Activated T-cell treated with anti-CD3 and anti-CD28 coated beads, Interleukin-2, amount 50 U/mL, for 72 hours (primary cell): ENCODE data around the gene ZIC2. TPM values are rescaled to one million over a fixed set of nuclear protein-coding genes. Genes with fewer than 3 reads are reported as not detected.
A peak's percentile ranks its signal among the peaks of the same experiment; 100 is the strongest.

ENCODE experiments used
- ATAC-seq, 2 donors: fragments of 150-1000 bp; cut with Tn5 transposase; replicated peaks in 1 of 2; 2 replicates each; pipeline ENCODE4 v1.10.0; 2021; ENCODE audit warnings: moderate library complexity in 2 of 2, mild to moderate bottlenecking in 1 of 2
- DNase-seq, 2 donors: peaks; one replicate each; pipeline ENCODE4 v3.0.0; 2021 to 2022; ENCODE audit warnings: mixed read lengths in 1 of 2
- H3K27ac Mint-ChIP-seq: one replicate; pipeline ENCODE4 v1.8.0; 2022; ENCODE audit warnings: mild to moderate bottlenecking, moderate library complexity, mixed read lengths
- H3K27me3 Mint-ChIP-seq: one replicate; pipeline ENCODE4 v1.8.0; 2022; ENCODE audit warnings: low read depth, mixed read lengths
- H3K36me3 Mint-ChIP-seq, 2 donors: one replicate each; pipeline ENCODE4 v1.8.0; 2022; ENCODE audit warnings: mixed read lengths in 2 of 2, mild to moderate bottlenecking in 1 of 2; ENCODE audit not compliant: insufficient read depth in 2 of 2
- H3K4me1 Mint-ChIP-seq: one replicate; pipeline ENCODE4 v1.8.0; 2022; ENCODE audit warnings: low read depth, mixed read lengths
- H3K4me3 Mint-ChIP-seq, 2 donors: one replicate each; pipeline ENCODE4 v1.8.0; 2022; ENCODE audit warnings: mild to moderate bottlenecking in 2 of 2, mixed read lengths in 2 of 2, moderate library complexity in 2 of 2
- H3K9me3 Mint-ChIP-seq, 2 donors: one replicate each; pipeline ENCODE4 v1.8.0; 2022; ENCODE audit warnings: mixed read lengths in 2 of 2
- total RNA-seq, 2 donors: library from RNA; stranded (reverse); gene quantifications; one replicate each; pipeline ENCODE4 v1.2.3, GENCODE V29; 2022

The ZIC2 gene
- total RNA-seq, 2 donors from 2014 or later, result 0.25 TPM; not detected in 1

DNA sequence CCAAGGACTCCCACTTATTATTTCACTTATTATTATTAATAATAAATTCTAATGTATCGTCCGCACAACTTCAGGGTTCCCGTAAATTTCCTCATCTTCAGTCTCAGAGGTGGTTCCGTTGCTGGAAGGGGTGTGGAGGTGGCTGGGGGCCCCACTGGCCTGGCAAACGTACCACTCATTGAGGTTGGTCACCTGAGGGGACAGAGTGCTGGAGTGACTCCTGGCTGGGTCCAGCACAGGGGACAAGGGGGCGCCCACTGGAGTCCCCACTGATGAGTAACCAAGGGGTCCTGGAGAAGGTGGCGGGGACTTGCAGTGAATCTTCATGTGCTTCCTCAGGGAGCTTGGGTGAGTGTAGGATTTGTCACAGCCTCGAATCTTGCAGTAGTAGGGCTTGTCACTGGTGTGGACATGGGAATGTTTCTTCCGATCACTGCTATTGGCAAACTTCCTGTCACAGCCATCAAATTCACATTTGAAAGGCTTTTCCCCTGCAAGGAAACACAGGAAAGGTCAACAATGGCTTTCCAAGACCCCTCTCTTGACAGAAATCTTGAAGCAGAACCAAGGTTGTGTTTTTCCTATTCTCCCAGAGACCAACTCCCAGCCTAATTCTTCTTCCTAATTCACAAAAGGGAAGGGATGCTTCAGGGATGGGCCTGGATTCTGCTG, 16.1 kb upstream of the ZIC2 start:
- Mint-ChIP-seq H3K4me1 (peaks cover 21% of the 10 kb centered on the region), H3K36me3 (peaks cover 8% of the 10 kb centered on the region in 2 donors), H3K9me3 (no peaks in the 10 kb centered on the region), H3K4me3 (no peak overlapping the region), H3K27me3 (peaks cover 74% of the 10 kb centered on the region), H3K27ac (no peak overlapping the region)
- no peak for ATAC-seq
- no peak for DNase-seq

- Mint-ChIP-seq H3K4me3 (no peak overlapping the region), H3K36me3 (peaks cover 8% of the 10 kb centered on the region in 2 donors), H3K27me3 (peaks cover 66% of the 10 kb centered on the region), H3K27ac (peak overlapping the region; percentile 73), H3K4me1 (peaks cover 21% of the 10 kb centered on the region), H3K9me3 (no peaks in the 10 kb centered on the region)
- DNase-seq, result no peak
- no peak for ATAC-seq
Measured at GRCh38 chr13:99966064-99966805, 15.3 kb upstream of the ZIC2 start.

DNA sequence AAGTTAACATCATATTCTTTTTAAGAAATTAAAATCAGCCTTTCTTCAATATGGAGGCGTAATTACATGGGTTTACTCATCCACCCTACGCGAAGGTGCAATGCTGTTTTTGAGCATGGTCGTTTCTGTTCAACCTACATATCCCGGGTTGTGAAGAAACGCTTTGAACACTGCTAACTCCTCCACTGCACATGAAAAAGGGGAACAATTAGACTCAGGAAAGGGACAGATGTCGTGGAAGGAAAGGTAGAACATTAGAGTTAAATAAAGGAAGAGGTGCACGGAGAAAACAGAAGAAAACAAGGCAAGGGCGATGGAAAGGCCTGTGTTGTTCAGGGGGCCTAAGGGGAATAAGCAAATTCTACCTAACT, 14.1 kb upstream of the ZIC2 start:
- Mint-ChIP-seq H3K27ac (peak overlapping the region; percentile 78), H3K36me3 (peaks cover 8 to 11% of the 10 kb centered on the region in 2 donors), H3K27me3 (peaks cover 64% of the 10 kb centered on the region), H3K9me3 (no peaks in the 10 kb centered on the region), H3K4me1 (peaks cover 29% of the 10 kb centered on the region), H3K4me3 (peak overlapping the region in 1 of 2 donors; percentile 31)
- ATAC-seq, result no peak
- DNase-seq, result no peak

GRCh38 chr13:99967869-99968520, 13.6 kb upstream of the ZIC2 start:
- Mint-ChIP-seq H3K27ac (peak overlapping the region; percentile 78), H3K27me3 (peaks cover 66% of the 10 kb centered on the region), H3K4me3 (peak overlapping the region; percentile 31 to 38), H3K9me3 (no peaks in the 10 kb centered on the region), H3K36me3 (peaks cover 8 to 11% of the 10 kb centered on the region in 2 donors), H3K4me1 (peaks cover 29% of the 10 kb centered on the region)
- ATAC-seq, result no peak
- DNase-seq, result no peak

- Mint-ChIP-seq H3K4me3 (peak overlapping the region; percentile 65 to 77), H3K36me3 (peaks cover 11 to 13% of the 10 kb centered on the region in 2 donors), H3K27ac (peak overlapping the region; percentile 54), H3K4me1 (peaks cover 29% of the 10 kb centered on the region), H3K9me3 (no peaks in the 10 kb centered on the region), H3K27me3 (peaks cover 73% of the 10 kb centered on the region)
- DNase-seq (no peak), ATAC-seq (no peak)
Measured at GRCh38 chr13:99968521-99969452, 12.8 kb upstream of the ZIC2 start.

- Mint-ChIP-seq H3K27me3 (peaks cover 73% of the 10 kb centered on the region), H3K4me1 (peaks cover 29% of the 10 kb centered on the region), H3K36me3 (peaks cover 11 to 15% of the 10 kb centered on the region in 2 donors), H3K4me3 (peak overlapping the region; percentile 85 to 86), H3K9me3 (no peaks in the 10 kb centered on the region), H3K27ac (peak overlapping the region; percentile 92)
- DNase-seq, result no peak
- ATAC-seq, result peak in 1 of 2 donors; percentile 8
Measured at GRCh38 chr13:99969453-99969918, 12.1 kb upstream of the ZIC2 start.

DNA sequence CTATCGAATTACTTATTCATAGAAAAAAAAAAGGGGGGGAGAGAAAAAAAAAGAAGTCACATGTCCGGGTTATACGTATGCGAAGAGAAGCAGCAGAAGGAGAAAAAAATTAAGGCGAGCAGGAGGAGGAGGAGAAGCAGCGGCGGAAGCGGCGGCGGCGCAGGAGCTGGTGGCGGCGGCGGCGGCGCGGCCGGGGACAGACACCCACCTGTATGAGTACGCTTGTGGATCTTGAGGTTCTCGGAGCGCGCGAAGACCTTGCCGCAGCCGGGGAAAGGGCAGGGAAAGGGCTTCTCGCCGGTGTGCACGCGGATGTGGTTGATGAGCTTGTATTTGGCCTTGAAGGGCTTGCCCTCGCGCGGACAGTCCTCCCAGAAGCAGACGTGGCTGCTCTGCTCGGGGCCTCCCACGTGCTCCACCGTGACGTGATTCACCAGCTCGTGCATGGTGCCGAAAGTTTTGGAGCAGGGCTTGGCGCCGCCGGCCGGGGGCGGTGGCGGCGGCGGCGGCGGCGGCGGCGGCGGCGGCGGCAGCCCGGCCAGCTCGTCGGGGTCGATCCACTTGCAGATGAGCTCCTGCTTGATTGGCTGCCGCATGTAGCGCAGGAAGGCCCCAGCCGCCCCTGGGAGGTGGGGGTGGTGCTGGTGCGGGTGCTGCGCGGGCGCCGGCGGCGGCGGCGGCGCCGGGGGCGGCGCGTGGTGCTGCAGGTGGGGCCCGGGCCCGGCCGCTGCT, 11.5 kb upstream of the ZIC2 start:
- Mint-ChIP-seq H3K4me1 (peaks cover 29% of the 10 kb centered on the region), H3K27ac (peak overlapping the region; percentile 92), H3K4me3 (peak overlapping the region; percentile 85 to 86), H3K9me3 (no peaks in the 10 kb centered on the region), H3K36me3 (peaks cover 11 to 15% of the 10 kb centered on the region in 2 donors), H3K27me3 (peaks cover 78% of the 10 kb centered on the region)
- DNase-seq, result peak in 1 of 2 donors; percentile 50
- ATAC-seq, result peak; percentile 51 to 63

GRCh38 chr13:99970651-99971575, 10.7 kb upstream of the ZIC2 start:
- Mint-ChIP-seq H3K36me3 (peaks cover 11 to 15% of the 10 kb centered on the region in 2 donors), H3K4me3 (peak overlapping the region in 1 of 2 donors; percentile 25), H3K27ac (no peak overlapping the region), H3K4me1 (peaks cover 29% of the 10 kb centered on the region), H3K9me3 (no peaks in the 10 kb centered on the region), H3K27me3 (peaks cover 81% of the 10 kb centered on the region)
- ATAC-seq (peak; percentile 27 to 36), DNase-seq (no peak)

GRCh38 chr13:99971576-99972189, 9.9 kb upstream of the ZIC2 start, which contains the start of gene ZIC5:
Gene ZIC5 (minus strand): TSS chr13:99971767. CDS start chr13:99971603, 164 bp downstream.
- peaks cover 29% of the 10 kb centered on the region for H3K4me1 Mint-ChIP-seq
- peak within 1 kb of the TSS; percentile 76 for H3K27ac Mint-ChIP-seq
- peaks cover 81% of the 10 kb centered on the region for H3K27me3 Mint-ChIP-seq
- no peaks in the 10 kb centered on the region for H3K9me3 Mint-ChIP-seq
- peak within 1 kb of the TSS; percentile 25 to 51 for H3K4me3 Mint-ChIP-seq
- H3K36me3 Mint-ChIP-seq, result peaks cover 11 to 15% of the 10 kb centered on the region in 2 donors
- DNase-seq (no peak), ATAC-seq (no peak)

DNA sequence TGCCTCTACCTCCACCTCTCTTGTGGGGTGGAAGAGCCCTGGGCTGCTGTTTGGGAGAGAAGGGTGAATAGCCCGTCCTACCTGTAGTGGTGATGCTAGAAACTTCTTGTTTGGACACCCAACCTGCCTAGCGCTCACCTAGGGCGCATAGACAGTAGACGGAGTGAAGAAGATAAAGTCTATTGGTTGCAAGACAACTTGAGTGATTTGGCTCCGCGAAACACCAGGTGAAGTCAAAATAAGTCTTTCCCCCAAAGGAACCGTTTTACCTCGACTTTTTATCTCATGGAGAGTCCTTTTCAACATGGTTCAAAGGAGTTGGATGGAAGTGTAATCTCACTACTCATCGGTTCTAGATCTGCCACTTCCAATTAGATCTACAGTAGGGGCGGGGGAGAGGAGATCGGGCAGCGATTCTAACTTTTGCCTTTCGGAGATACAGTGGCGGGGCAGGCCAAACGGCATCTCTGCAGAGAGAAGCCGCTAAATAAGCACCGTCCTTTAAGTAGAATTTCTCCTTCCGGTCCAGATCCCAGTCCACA, 9.3 kb upstream of the ZIC2 start:
- H3K9me3 Mint-ChIP-seq, result no peaks in the 10 kb centered on the region
- H3K27ac Mint-ChIP-seq, result peak overlapping the region; percentile 76

More for the DNA sequence above, 9.3 kb upstream of the ZIC2 start:
- peaks cover 29% of the 10 kb centered on the region for H3K4me1 Mint-ChIP-seq
- peaks cover 11 to 15% of the 10 kb centered on the region in 2 donors for H3K36me3 Mint-ChIP-seq
- no peak for DNase-seq
- peaks cover 81% of the 10 kb centered on the region for H3K27me3 Mint-ChIP-seq
- peak overlapping the region; percentile 25 to 31 for H3K4me3 Mint-ChIP-seq
- no peak for ATAC-seq
